Measurements from ENCODE around the gene SLC44A1. TPM values are rescaled to one million over a fixed set of nuclear protein-coding genes. Genes with fewer than 3 reads are reported as not detected.
A peak's percentile ranks its signal among the peaks of the same experiment; 100 is the strongest.

The SLC44A1 gene
- polyA plus RNA-seq, 3 donors from 2014 or later, result 13.1 to 30.9 (median 25.0) TPM

DNA sequence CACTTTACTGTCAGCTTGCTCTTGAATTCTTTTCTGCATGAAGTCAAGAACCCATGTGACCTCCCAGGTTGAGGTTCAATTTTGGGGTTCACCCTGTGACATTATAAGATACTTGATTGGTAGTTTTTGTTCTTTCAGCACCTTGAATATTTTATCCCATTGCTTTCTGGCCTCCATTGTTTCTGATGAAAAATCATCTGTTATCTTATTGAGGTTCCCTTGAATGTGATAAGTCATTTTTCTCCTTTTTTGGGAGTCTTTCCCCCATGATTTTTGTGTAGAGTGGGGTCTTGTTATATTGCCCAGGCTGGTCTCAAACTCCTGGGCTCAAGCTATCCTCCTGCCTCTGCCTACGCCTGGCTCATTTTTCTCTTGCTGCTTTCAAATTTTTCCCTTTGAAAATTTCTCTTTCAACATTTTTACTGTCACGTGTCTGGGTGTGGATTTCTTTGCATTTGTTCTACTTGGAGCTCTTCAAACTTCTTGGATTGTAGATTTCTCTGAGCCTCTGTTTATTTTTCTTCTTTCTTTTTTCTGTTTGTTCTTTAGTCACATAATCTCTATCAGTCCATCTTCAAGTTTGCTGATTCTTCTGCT, 20.8 kb upstream of the SLC44A1 start:
- H3K36me3 Mint-ChIP-seq, result peaks cover 3 to 13% (median 6%) of the 10 kb centered on the region in 3 donors
- peaks cover 22 to 28% (median 25%) of the 10 kb centered on the region in 6 donors for H3K9me3 Mint-ChIP-seq
- DNase-seq, result no peak
- no peaks in the 10 kb centered on the region for H3K4me1 Mint-ChIP-seq
- no peak overlapping the region for H3K4me3 Mint-ChIP-seq
- H3K27me3 Mint-ChIP-seq (ENCODE audit: low read depth in 3 of 3), result peaks cover 0 to 19% (median 2%) of the 10 kb centered on the region in 3 donors
- H3K27ac Mint-ChIP-seq, result no peak overlapping the region

DNA sequence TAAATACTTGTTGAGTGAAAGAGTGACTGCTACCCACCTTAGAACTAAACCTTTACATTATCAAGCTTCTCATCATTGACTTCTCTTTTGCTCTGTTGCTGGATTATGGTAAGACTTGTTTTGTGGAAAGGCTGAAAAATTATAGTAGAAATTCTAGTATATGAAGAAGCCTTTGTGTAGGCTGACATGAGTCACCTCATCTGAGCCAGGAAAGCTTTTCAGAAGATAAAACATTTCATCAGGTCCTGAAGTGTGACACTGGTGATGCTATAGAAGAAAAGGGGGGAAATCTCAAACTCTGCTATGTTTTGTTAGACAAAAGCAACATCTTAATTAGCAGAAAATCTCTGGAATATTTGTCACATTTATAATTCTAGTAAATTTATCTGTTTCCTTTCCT, 18.4 kb upstream of the SLC44A1 start:
- Mint-ChIP-seq H3K36me3 (peaks cover 3 to 13% (median 6%) of the 10 kb centered on the region in 3 donors), H3K4me3 (no peak overlapping the region), H3K9me3 (peaks cover 22 to 28% (median 25%) of the 10 kb centered on the region in 6 donors), H3K27me3 (ENCODE audit: low read depth in 3 of 3) (peaks cover 0 to 19% (median 2%) of the 10 kb centered on the region in 3 donors), H3K27ac (no peak overlapping the region), H3K4me1 (no peaks in the 10 kb centered on the region)
- no peak for DNase-seq

DNA sequence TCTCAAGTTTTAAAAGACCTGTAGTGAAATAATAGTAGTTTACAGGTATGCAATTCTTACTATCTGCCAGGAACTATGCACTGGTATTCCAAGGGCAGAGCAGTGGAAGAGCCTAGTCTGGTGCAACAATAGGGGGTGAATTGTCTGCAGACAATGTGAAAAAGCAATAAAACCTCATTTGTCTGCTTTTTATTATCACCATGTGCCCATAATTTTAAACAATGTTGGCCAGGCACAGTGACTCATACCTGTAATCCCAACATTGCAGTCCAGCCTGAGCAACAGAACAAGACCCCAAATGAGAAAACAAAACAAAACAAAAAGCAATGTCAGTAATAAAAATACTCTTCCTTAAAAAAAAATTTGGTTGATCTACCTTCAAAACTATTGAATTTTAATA, 12.2 kb upstream of the SLC44A1 start:
- no peaks in the 10 kb centered on the region for H3K9me3 Mint-ChIP-seq
- H3K36me3 Mint-ChIP-seq, result no peaks in the 10 kb centered on the region
- no peak overlapping the region for H3K27ac Mint-ChIP-seq
- no peaks in the 10 kb centered on the region for H3K4me1 Mint-ChIP-seq
- H3K27me3 Mint-ChIP-seq (ENCODE audit: low read depth in 3 of 3), result peaks cover 8 to 11% (median 9%) of the 10 kb centered on the region in 3 donors
- no peak overlapping the region for H3K4me3 Mint-ChIP-seq
- DNase-seq, result no peak

DNA sequence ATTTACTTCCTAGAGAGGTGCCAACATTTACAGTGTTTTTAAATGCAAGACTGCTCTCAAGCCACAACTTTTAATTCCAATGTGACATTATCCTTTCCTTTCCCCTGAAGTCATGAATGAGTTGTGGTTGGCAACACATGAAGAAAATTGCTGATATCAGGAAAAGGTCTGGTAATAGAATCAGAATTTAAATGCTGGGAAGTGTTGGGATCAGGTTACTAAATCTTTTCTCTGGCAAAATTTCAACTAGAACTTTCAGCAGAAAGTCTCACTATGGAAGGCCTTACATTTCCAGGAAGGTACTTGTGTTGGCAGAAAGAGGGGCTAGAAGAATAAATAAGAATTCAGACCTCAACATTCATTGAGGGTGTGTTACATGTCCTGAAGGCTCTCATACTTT, 10.6 kb upstream of the SLC44A1 start:
- H3K4me1 Mint-ChIP-seq, result no peaks in the 10 kb centered on the region
- no peak for DNase-seq
- H3K4me3 Mint-ChIP-seq, result no peak overlapping the region
- H3K36me3 Mint-ChIP-seq, result no peaks in the 10 kb centered on the region
- no peaks in the 10 kb centered on the region for H3K9me3 Mint-ChIP-seq
- H3K27ac Mint-ChIP-seq, result no peak overlapping the region
- peaks cover 5 to 11% (median 9%) of the 10 kb centered on the region in 3 donors for H3K27me3 Mint-ChIP-seq (ENCODE audit: low read depth in 3 of 3)

DNA sequence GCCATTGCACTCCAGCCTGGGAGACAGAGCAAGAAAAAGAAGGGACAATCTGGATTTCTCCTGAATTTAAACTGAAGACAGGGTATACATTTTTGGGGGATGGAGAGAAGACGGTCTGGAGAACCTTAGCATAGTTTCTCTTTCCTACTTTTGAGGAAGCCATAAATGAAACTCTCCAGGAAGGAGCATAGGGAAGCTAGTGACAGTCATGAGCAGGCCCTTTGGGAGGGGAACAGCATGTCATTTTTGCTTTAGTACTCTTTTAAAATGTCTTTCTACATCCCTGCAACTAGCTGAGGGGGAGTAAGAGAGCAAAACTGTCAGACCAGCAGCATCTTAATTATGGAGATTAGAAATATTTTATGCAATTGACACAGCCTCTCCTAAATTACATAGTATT, 8.2 kb upstream of the SLC44A1 start:
- no peak overlapping the region for H3K4me3 Mint-ChIP-seq
- H3K4me1 Mint-ChIP-seq, result no peaks in the 10 kb centered on the region
- H3K27ac Mint-ChIP-seq, result no peak overlapping the region
- no peaks in the 10 kb centered on the region for H3K36me3 Mint-ChIP-seq
- DNase-seq, result no peak
- peaks cover 0 to 2% (median 0%) of the 10 kb centered on the region in 6 donors for H3K9me3 Mint-ChIP-seq
- H3K27me3 Mint-ChIP-seq (ENCODE audit: low read depth in 3 of 3), result peaks cover 5 to 16% (median 11%) of the 10 kb centered on the region in 3 donors

DNA sequence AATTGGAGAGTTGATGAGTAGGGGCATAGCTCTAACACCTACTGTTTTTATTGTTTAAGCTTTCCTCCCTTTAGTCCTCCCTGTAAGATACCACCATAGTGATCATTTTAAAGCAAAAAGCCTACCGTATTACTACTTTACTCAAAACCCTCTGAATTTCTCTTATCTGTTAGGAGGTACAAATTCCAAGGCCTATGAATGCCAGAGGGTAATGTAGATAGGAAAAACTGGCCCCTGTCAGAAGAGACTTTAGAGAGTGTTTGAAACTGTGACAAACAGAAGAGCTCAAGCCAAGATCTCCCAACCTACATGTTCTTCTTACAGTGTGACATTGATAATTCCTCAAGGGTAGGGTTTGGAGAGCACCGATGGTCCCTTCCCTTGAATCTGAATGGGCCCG, 7.2 kb upstream of the SLC44A1 start:
- DNase-seq, result no peak
- Mint-ChIP-seq H3K4me1 (peaks cover 0 to 3% of the 10 kb centered on the region in 2 donors), H3K4me3 (no peak overlapping the region), H3K27ac (no peak overlapping the region), H3K9me3 (peaks cover 0 to 2% (median 0%) of the 10 kb centered on the region in 6 donors), H3K36me3 (no peaks in the 10 kb centered on the region), H3K27me3 (ENCODE audit: low read depth in 3 of 3) (peaks cover 2 to 15% (median 11%) of the 10 kb centered on the region in 3 donors)

DNA sequence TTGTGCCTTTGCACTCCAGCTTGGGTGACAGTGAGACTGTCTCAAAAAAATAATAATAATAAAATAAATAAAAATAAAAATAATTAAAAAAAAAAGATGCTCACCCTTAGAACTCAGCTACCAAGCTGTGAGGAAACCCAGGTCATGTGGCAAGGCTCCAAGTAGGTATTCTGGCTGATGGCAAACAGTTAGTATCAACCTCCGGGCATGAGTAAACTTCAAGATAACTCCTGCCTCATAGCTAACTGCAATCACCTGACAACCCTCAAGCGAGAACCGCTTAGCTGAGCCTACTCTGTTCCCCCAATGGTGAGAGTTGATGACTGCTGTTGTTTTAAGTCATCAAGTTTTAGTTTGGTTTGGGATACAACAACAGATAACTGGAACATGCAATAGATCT, 6.1 kb upstream of the SLC44A1 start:
- Mint-ChIP-seq H3K27me3 (ENCODE audit: low read depth in 3 of 3) (peaks cover 2 to 14% (median 11%) of the 10 kb centered on the region in 3 donors), H3K36me3 (no peaks in the 10 kb centered on the region), H3K4me1 (peaks cover 4 to 13% of the 10 kb centered on the region in 2 donors), H3K4me3 (no peak overlapping the region), H3K27ac (no peak overlapping the region), H3K9me3 (peaks cover 0 to 2% (median 0%) of the 10 kb centered on the region in 6 donors)
- no peak for DNase-seq

DNA sequence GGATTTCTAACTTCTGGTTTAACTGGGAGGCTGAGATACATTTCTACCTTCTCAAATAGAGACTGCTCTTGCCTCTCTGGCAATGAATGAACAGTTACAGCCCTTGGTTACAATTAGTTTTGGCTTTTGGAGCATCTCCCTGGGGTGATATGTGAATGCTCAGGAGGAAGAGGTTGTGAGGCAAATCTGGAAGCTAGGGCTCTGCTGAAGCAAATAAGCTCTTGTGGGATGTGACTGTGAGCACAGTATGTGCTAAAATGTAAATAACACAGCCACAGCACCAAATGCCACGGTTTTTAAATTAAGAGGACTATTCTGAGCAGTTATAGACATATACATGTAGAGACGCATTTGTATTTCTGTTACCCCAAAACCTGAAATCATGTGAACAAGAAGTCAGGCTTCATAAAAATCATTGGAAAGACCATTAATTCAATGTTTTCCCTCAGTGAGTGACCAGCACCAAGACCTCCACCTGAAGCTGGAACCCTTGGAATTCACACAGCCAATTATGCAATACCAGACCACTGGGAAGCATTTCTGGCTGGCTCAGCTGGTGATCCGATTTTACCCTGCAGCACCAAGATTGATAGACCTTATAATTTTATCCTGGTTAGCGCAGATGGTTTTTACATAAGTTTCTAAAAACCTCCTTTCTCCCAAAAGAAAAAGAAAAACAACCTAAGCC, 3.0 kb upstream of the SLC44A1 start:
- no peaks in the 10 kb centered on the region for H3K36me3 Mint-ChIP-seq
- H3K4me1 Mint-ChIP-seq, result peaks cover 23 to 37% of the 10 kb centered on the region in 2 donors
- H3K9me3 Mint-ChIP-seq, result peaks cover 0 to 2% (median 0%) of the 10 kb centered on the region in 6 donors
- no peak overlapping the region for H3K4me3 Mint-ChIP-seq
- H3K27ac Mint-ChIP-seq, result no peak overlapping the region
- peaks cover 1 to 12% (median 5%) of the 10 kb centered on the region in 3 donors for H3K27me3 Mint-ChIP-seq (ENCODE audit: low read depth in 3 of 3)
- no peak for DNase-seq

DNA sequence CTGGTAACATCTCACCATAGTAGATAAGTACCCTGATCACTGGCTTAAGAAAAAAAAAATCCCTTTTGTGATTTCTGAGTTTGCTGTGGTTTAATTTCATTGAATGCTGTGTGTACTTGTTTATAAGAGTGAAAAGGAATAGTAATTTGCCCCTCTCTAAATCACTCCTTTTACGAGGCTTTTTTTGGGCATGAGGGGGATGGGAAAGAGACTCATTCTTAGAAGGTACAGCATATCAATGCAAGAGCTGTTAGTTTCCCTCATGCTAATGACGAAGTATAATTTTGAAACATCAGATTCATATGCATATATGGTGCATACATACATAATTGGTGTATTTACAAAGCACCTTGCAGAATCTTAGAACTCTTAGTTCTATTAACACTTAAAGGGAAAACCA, 2.4 kb upstream of the SLC44A1 start:
- H3K36me3 Mint-ChIP-seq, result no peaks in the 10 kb centered on the region
- H3K27ac Mint-ChIP-seq, result no peak overlapping the region
- H3K27me3 Mint-ChIP-seq (ENCODE audit: low read depth in 3 of 3), result peaks cover 1 to 12% (median 3%) of the 10 kb centered on the region in 3 donors
- peaks cover 23 to 38% of the 10 kb centered on the region in 2 donors for H3K4me1 Mint-ChIP-seq
- no peak for DNase-seq
- H3K9me3 Mint-ChIP-seq, result peaks cover 0 to 2% (median 0%) of the 10 kb centered on the region in 6 donors
- H3K4me3 Mint-ChIP-seq, result peak overlapping the region in 3 of 5 donors; percentile 21 to 40 (median 25)

DNA sequence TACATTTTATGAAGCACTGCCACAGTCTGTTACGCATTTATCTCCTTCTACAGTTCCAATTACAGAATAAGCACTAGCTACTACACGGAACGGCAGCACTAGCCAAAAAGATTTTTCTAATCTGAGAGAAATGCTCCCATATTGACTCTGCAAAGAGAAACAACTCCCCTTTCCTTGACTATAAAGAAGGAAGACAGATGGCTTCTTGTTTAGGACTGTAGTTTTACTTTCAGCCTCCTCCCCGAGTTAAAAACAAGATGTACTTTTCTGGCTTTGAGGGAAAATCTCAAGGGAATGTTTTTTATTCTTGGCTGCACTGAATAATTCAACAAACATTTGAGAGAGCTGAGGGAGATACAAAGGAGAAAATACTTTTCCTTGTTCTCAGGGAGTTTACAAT, 1.9 kb upstream of the SLC44A1 start:
- no peak overlapping the region for H3K27ac Mint-ChIP-seq
- DNase-seq, result no peak
- H3K27me3 Mint-ChIP-seq (ENCODE audit: low read depth in 3 of 3), result peaks cover 1 to 12% (median 2%) of the 10 kb centered on the region in 3 donors
- H3K4me1 Mint-ChIP-seq, result peaks cover 23 to 38% of the 10 kb centered on the region in 2 donors
- peak overlapping the region in 3 of 5 donors; percentile 21 to 40 (median 39) for H3K4me3 Mint-ChIP-seq
- peaks cover 0 to 2% (median 0%) of the 10 kb centered on the region in 6 donors for H3K9me3 Mint-ChIP-seq
- no peaks in the 10 kb centered on the region for H3K36me3 Mint-ChIP-seq

DNA sequence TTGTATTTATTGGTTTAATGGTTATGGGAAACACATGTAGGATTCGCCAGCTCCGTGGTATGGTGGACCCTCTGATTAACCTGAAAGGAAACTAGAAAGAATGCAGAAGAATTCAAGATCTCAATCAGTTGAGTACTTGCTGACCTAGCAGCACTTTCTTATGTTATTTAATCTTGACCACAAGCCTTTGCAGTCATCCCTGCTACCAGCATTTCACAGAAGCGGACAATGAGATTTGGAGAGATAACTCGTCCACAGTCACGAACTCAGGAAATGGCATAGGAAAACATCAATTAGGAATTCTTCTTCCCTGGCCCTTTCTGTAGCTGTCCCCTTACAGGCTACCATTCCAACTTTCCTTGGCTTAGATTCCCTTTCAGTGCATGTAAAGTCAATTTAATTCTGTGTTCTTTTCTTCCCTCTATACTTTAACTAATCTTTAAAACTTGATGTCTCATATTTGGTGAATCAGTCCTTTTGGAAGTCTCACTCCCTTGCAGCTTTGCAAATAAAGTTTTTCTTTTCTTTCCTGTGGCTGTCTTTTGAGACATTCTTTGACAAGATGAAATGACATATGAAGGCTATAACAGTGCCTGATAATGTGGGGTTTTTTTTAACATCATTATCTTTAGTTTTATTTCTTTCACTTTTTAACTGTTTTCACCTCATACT, 1.3 kb upstream of the SLC44A1 start:
- no peak for DNase-seq
- no peaks in the 10 kb centered on the region for H3K36me3 Mint-ChIP-seq
- peaks cover 1 to 12% (median 2%) of the 10 kb centered on the region in 3 donors for H3K27me3 Mint-ChIP-seq (ENCODE audit: low read depth in 3 of 3)
- peaks cover 0 to 2% (median 0%) of the 10 kb centered on the region in 6 donors for H3K9me3 Mint-ChIP-seq
- H3K4me1 Mint-ChIP-seq, result peaks cover 23 to 38% of the 10 kb centered on the region in 2 donors
- no peak overlapping the region for H3K27ac Mint-ChIP-seq
- peak overlapping the region in 4 of 5 donors; percentile 36 to 86 (median 84) for H3K4me3 Mint-ChIP-seq

DNA sequence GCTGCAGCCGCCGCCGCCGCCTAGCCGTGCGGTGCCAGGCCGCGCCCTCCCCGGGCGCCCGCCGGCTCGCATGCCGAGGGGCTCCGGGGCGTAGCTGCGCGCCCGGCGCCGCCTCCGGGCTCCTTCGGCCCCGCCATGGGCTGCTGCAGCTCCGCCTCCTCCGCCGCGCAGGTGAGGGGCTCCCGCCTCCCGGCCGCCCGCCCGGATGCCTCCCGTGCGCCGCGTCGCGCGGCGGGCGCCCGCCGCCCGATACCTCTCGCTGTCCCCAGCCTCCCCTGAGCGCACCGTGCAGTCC, 230 bp downstream of the SLC44A1 start:
- DNase-seq, result no peak
- Mint-ChIP-seq H3K4me1 (peaks cover 23 to 38% of the 10 kb centered on the region in 2 donors), H3K36me3 (no peaks in the 10 kb centered on the region), H3K9me3 (peaks cover 0 to 2% (median 0%) of the 10 kb centered on the region in 6 donors), H3K27ac (peak overlapping the region in 3 of 6 donors; percentile 71 to 90 (median 77)), H3K27me3 (ENCODE audit: low read depth in 3 of 3) (peaks cover under 1 to 12% (median 2%) of the 10 kb centered on the region in 3 donors), H3K4me3 (peak overlapping the region; percentile 84 to 94 (median 91))

DNA sequence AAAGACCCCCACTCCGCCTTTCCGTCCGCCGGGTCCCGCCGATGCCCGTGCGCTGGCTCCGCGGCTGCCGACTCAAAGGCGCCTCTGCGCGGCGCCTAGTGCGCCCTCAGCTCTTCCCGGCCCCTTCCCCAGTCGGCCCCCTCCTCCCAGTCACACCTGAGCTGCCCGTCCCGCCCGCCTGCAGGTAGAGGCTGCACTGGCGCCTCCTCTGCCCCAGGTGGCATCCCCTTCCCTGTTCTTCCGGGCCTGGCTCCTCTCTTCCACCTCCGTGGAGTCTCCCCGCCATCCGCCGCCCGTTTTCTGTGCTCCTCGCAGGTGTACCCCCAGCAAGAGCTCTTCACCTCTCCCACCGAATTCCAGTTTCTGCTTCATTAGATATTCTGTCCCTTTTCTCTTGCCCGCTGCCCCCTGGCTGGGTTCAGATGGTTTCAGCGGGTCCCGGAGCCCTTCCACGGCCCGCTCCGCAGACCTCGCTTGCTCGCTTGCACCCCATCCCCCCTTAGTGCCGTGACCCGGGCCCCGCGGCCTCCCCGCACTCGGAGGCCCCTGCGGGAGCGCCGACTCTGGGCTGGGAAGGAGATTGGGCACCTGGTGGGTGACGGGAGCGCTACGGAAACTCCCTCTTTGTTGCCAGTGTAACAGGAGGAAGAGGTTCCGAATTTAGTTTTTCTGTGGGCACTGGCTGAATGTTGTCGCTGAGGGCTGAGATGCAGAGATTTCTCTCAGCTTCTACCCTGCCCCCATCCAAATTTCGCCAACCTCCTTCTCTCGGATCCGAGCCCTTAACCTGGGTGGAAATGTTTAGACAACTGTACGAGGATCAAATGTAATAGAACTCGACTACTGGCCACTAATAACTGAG, 809 bp downstream of the SLC44A1 start:
- Mint-ChIP-seq H3K27ac (peak overlapping the region; percentile 18 to 90 (median 74)), H3K27me3 (ENCODE audit: low read depth in 3 of 3) (peaks cover 0 to 10% (median 2%) of the 10 kb centered on the region in 3 donors), H3K9me3 (peaks cover 0 to 2% (median 0%) of the 10 kb centered on the region in 6 donors), H3K4me1 (peaks cover 23 to 38% of the 10 kb centered on the region in 2 donors), H3K36me3 (no peaks in the 10 kb centered on the region), H3K4me3 (peak overlapping the region; percentile 84 to 94 (median 91))
- DNase-seq, result peak; percentile 37 to 50 (median 43)

All from immature natural killer cell (primary cell).